Activated CD8-positive, alpha-beta memory T cell treated with anti-CD3 and anti-CD28 coated beads, Interleukin-2, amount 50 U/mL, for 24 hours (primary cell): ENCODE measurements around the gene PTGES2.
"Not testable (repeated sequence)": the region's sequence is repeated elsewhere in the genome, so short reads cannot be mapped to it uniquely, and the experiment has no call there.

Experiments
- DNase-seq: peaks from one replicate; pipeline ENCODE4 v3.0.0-alpha.2; 2020; ENCODE audit errors: extremely low read depth

PTGES2 gene

DNA sequence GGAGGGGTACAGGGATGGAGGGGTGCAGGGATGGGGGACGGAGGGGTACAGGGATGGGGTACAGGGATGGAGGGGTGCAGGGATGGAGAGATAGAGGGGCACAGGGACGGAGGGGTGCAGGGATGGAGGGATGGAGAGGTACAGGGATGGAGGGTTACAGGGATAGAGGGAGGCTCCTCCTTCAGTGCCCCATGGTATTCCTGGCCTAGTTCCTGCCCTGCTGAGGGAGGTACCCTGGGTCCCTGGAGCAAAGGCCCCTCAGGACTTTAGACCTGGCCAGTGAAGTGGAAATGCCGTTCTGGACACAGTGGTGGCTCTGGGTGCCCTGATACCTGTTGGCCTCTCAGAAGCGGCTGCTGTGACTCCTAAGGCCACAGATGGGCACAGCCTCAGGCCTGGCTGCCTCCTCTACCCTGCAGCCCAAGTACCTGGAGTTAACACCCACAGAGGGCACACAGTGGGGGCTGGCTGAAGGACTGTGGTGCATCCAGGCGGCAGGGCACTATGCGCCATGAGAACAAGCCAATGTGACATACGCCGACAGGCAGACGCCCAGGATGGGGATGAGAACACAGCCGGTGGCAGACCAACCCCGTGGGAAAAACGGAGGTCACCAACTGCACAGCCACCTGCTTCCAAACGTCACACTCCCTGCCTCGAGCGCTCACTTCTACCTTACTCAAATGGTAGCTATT, 8.4 kb downstream of the PTGES2 start:
- no peak for DNase-seq

DNA sequence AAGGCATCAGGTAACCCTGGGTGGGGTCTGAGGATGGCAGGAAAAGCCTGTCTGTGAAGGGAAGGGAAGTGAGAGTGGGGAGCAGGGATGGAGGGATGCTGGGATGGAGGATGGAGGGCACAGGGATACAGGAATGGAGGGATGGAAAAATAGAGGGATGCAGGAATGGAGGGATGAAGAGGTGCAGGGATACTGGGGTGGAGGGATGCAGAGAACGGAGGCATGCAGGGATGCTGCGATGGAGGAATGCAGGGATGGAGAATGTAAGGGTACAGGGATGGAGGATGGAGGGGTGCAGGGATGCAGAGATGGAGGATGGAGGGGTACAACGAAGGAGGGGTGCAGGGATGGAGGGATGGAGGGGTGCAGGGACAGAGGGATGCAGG, 9.1 kb downstream of the PTGES2 start:
- no peak for DNase-seq

DNA sequence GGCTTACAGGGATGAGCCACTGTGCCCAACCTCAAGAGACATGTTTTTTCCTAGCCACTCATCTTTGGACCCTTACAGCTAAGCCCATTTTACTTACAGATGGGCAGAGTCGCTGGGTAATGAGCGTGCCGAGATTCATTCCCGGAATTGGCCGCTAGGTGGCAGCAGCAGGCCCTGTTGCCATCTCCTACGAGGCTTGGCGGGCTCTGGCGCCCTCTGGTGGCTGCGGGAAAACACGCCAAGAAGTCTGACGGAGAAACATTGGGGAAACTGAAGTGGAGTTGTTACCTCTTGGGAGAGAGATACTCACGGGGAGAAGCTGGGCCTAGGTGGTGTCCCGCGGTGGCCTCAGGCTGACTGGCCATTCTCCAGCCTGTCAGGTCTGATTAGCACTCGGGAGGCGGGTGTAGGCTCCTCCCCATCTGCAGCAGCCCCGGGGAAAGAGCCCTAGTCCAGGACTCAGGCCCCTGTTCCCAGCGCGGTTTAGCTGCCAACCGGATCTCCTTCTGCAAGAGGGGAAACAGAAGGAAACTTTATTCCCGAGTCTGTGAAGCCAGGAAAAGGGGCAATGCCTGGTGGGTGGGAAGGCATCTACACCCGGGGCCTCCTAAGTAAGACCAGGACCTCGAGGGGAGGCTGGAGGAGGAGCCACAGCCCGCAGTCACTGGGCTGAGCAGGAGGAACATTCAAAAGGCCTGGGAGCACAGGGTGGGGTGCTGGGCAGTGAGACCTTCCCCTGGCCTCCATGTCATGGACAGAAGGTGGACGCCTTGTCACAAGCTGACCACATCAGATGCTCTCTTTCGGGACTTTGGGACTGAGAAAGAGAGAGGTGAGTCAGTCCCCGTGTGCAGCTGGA, 9.7 kb downstream of the PTGES2 start:
- DNase-seq, result peak; percentile 95

DNA sequence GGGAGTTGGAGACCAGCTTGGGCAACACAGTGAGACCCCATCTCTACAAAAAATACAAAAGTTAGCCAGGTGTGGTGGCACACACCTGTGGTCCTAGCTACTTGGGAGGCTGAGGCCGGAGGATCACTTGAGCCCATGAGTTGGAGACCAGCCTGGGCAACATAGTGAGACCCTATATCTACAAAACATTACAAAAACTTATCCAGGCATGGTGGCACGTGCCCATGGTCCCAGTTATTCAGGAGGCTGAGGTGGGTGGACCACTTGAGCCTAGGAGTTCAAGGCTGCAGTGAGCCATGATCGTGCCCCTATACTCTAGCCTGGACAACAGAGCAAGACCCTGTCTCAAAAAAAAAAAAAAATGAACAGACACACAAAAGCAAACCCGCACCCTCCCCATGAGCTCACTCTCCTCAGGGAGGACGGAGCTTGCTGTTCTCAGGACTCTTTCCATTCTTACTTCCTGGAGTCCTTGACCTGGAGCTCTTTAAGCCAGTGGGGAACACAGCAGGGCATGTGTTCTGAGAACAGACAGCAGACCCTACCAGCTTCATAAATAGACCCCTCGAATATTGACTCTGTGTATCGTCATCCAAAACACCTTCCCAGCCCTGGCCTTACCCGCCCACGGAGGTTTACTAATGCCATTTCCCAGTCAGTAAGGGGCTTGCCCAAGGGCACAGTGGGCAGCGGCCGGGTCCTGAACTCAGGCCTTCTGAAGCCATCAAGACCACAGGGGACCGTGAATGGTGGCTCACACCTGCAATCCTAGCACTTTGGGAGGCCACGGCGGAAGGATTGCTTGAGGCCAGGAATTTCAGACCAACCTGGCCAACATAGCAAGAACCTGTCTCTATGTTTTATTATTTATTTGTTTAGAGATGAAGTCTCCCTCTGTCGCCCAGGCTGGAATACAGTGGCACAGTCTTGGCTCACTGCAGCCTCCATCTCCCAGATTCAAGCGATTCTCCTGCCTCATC, 11.1 kb downstream of the PTGES2 start:
- DNase-seq, result no peak

DNA sequence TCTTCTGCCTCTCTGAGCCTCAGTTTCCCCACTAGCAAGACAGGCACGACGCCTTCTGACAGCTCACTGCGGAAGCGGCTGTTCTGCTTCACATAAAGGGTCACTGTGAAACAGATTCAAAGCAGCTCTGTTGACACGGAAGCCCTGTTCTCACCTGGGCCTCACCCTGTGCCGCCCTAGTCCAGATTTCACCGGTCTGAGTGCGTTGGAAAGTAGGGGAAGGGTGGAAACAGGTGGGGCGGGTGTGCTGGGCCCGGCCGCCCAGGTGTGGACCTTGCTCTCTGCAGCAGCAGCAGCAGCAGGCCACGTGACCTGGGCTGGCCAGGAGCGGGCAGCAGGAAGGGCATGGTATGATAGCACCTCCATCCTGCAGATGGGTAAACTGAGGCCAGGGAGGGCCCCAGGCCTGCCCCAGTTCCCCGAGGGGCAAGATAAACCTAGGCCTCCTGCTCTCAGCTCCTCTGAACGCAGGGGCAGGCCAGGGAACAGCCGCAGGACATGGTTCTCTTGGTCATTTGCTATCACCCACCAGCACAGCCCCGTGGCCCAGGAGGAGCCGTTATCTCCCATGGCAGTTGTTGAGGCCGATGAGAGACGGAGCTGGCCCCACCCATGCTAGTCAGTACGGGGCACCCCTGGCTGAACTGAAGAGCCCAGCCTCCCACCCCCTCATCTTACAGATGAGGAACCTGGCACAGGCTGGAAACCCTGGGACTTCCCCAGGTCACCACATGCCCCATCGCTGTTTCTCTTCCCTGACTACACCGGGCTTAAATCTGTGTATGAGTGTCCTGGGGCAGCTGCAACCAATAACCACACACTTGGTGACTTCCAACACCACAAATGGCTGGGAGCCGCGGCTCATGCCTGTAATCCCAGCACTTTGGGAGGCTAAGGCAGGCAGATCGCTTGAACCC, 12.1 kb downstream of the PTGES2 start:
- no peak for DNase-seq

DNA sequence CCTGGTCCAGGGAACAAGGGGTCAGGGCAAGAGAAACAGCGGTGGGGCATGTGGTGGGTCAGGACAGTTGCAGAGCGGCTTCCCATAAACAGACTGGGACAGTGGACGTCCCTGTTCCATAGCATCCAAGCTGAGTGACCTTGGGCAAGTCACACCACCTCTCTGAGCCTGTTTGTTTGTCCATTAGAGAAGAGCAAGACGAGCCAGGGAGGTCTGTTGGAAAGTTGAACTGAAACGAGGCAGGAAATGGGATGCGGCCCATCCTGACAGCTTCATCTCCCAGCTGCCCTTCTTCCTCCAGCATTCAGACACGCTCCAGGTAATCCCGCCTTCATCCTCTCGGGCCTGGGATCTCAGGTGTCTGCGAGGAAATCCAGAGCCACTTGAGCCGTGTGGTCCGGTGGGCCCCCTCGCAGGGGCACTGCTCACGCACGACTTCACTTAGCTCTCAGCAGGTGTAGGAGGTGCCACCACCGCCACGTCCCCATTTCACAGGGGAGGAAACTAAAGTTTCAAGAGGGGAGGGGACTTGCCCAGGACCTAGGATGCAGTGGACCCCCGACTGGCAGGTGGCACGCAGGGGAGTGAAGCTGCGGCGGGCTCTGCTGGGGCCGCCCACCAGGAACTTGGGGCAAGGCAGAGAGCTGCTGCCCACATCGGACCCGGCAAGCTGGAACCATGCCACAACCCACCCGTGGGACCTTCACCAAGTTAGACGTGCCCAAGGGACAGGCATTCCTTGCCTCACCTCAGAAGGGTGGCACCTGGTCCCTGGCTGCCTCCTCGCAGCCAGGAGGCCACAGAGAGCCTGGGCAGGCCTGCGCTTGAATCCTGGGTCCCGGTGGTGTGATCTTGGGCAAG, 13.0 kb downstream of the PTGES2 start:
- DNase-seq, result no peak

DNA sequence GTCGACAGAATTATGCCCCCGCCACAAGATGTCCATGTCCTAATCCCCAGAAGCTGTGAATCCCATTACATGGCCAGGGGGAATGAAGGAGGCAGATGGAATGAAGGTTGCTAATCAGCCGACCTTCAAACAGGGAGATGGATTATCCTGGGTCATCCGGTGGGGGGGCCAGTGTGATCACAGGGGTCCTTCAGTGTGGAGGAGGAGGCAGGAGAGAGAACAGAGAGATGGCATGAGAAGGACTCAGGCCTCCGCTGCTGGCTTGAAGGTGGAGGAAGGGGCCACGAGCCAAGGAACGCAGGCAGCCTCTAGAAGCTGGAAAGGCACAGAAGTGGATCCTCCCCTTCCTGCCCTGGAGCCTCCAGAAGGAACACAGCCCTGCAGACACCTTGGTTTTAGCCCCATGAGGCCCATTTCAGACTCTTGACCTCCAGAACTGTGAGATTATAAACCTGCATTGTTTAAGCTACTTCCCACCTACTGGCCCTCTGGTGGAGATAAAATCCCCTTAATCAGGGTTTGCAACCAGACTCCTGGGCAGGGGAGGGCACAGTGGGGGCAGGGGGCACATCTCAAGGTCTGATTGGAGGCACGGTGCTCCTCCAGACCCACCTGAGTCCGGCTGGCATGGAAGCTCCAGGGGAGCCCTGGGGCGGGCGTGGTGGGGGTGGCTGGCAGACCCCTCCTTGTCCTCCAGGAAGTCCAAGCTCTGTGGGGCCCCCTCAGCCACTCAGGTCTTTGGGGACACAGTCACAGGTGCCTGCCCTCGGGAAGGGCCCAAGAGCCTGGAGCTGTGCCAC, 13.8 kb downstream of the PTGES2 start:
- DNase-seq, result no peak

DNA sequence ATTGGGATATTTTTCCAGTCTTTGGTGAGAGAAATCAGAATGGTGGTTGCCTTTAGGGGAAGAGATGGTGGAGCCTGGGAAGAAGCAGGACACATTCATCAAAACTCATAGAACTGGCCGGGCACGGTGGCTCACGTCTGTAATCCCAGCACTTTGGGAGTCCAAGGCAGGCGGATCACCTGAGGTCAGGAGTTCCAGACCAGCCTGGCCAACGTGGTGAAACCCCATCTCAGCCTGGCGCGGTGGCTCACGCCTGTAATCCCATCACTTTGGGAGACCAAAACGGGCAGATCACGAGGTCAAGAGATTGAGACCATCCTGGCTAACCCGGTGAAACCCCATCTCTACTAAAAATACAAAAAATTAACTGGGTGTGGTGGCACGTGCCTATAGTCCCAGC, 15.8 kb downstream of the PTGES2 start:
- not testable (repeated sequence) for DNase-seq

DNA sequence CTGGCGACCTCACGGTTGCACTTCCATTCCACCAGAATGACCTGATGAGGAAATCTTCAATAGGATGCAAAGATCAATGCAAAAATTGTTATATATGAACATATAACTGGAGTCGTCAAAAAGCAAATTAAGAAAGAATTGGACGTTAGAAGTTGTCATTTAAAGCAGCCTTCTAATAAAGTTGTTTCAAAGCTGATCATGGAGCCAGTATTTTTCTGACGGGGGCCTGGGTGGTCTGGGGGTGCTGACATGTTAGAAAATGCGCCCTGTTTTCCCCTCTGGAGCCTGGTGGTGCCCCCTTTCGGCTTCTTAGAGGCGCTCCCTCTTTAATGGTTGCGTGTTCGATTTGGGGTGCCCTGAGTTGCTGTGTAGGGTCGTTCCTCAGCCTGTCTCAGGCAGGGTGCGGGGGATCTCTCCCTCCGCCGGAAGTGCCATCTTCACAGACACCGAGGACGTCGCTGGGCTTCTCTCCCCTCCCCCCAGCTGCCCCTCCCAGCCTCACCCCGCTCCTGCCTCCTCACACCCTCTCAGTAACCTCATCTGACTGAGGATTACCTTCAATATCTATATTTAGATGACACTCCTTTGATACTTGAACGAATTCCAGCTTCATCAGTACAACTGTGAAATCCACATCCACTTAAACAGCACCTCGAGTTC, 18.3 kb downstream of the PTGES2 start:
- DNase-seq, result no peak

DNA sequence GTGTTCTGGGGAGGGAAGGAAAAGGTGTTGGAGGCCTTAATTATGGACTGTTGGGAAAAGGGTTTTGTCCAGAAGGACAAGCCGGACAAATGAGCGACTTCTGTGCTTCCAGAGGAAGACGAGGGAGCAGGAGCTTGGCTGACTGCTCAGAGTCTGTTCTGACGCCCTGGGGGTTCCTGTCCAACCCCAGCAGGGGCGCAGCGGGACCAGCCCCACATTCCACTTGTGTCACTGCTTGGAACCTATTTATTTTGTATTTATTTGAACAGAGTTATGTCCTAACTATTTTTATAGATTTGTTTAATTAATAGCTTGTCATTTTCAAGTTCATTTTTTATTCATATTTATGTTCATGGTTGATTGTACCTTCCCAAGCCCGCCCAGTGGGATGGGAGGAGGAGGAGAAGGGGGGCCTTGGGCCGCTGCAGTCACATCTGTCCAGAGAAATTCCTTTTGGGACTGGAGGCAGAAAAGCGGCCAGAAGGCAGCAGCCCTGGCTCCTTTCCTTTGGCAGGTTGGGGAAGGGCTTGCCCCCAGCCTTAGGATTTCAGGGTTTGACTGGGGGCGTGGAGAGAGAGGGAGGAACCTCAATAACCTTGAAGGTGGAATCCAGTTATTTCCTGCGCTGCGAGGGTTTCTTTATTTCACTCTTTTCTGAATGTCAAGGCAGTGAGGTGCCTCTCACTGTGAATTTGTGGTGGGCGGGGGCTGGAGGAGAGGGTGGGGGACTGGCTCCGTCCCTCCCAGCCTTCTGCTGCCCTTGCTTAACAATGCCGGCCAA, 19.1 kb downstream of the PTGES2 start:
- no peak for DNase-seq

DNA sequence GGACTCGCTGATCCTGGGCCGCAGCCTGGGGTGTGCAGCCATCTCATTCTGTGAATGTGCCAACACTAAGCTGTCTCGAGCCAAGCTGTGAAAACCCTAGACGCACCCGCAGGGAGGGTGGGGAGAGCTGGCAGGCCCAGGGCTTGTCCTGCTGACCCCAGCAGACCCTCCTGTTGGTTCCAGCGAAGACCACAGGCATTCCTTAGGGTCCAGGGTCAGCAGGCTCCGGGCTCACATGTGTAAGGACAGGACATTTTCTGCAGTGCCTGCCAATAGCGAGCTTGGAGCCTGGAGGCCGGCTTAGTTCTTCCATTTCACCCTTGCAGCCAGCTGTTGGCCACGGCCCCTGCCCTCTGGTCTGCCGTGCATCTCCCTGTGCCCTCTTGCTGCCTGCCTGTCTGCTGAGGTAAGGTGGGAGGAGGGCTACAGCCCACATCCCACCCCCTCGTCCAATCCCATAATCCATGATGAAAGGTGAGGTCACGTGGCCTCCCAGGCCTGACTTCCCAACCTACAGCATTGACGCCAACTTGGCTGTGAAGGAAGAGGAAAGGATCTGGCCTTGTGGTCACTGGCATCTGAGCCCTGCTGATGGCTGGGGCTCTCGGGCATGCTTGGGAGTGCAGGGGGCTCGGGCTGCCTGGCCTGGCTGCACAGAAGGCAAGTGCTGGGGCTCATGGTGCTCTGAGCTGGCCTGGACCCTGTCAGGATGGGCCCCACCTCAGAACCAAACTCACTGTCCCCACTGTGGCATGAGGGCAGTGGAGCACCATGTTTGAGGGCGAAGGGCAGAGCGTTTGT, 19.9 kb downstream of the PTGES2 start:
- no peak for DNase-seq

DNA sequence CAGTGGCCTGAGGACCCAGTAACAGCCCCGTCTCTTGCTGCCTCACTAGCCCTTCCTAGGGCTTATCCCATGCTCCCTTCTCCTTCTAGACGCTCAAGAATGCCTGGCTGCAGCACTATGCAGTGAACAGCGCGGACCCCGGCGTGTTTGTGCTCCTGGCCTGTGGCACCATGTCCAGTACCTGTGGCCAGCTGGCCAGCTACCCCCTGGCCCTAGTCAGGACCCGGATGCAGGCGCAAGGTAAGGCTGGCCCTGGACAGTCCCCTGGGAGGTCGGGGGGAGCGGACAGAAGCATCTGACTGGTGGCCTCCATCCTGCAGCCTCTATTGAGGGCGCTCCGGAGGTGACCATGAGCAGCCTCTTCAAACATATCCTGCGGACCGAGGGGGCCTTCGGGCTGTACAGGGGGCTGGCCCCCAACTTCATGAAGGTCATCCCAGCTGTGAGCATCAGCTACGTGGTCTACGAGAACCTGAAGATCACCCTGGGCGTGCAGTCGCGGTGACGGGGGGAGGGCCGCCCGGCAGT, 20.5 kb downstream of the PTGES2 start:
- DNase-seq, result no peak

DNA sequence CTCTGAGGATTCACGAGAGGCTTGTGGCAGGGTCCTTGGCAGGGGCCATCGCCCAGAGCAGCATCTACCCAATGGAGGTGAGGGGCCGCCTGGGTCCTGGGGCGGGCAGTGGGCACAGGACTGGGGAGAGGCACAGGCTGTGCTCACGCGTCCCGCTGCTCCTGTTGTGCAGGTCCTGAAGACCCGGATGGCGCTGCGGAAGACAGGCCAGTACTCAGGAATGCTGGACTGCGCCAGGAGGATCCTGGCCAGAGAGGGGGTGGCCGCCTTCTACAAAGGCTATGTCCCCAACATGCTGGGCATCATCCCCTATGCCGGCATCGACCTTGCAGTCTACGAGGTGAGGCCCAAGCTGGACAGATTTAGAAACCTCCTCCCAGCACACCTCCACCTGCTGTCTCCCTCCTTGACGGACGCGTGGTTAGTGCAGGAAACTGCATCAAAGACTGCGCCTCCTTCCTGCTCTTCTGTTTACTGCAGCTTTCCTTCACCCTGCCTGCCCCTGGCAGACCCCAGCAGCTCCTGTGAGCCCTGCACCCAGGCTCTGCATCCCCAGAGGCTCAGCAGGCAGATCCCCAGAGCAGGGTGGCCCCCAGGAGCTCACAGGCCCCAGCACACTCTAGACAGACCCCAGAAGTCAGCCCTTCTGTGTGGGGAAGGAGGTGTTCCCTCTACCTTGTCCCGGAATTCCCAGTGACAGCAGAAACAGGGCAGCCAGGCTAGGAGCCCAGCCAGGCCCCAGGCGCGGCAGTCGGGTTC, 21.2 kb downstream of the PTGES2 start:
- DNase-seq, result no peak

DNA sequence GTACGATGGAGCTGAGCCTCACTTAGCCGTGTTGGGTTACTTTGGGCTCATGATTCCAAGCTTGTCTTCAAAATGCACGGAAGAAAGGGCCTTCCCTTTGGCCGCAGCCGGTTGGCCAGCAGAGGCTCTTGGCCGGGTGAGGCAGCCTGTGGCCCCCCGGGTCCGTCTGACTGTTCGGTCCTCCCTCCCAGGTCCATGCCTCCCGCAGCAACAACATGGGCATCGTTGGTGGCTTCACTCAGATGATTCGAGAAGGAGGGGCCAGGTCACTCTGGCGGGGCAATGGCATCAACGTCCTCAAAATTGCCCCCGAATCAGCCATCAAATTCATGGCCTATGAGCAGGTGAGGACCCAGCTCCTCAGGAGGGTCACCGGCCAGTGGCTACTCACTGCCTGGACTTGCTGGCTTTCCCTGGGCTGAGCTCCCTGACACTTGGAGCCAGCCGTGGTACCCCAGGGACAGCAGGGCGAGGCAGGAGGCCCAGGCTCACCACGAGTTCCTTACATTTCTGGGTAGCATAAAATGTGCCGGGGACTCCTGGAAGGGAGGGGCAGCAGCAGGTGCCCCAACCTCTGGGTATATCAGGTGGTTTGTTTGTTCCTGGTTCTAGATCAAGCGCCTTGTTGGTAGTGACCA, 21.9 kb downstream of the PTGES2 start:
- DNase-seq, result no peak

DNA sequence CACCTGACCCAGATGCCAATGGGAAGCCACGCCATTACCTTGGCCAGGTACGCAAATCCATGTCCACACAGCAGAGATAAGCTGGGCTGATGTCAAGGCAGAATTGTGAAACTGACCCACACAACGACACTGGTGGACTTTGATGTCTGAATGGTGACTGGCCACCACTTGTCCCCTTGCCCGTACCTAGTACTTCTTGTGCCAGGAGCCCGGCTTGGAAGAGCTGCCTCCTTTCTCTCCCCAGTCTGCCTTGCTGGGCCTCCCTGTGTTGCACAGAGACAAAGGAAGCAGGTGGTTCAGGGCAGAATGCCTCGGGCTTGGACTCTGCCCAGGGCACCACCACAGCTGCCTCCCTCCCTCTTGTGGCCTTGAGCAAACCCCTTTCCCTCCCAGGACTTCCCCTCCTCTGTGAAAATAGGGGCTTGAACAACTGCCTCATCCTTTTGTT, 23.3 kb downstream of the PTGES2 start:
- DNase-seq, result no peak

DNA sequence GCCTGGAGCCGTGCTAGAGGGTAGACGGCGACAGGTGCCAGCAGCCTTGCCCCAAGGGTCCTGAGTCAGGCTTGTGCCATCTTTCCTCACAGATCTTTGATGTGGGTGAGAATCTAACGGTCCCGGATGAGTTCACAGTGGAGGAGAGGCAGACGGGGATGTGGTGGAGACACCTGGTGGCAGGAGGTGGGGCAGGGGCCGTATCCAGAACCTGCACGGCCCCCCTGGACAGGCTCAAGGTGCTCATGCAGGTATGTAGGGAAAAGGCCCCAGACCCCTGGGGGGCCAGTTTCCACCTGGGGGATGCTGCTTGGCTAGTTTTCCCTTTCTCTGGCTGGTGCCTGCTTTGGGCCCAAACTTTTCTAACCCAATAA, 24.0 kb downstream of the PTGES2 start:
- DNase-seq, result no peak
